Lung (tissue), 12 donors: ENCODE data around the gene GPRC5D. TPM values are rescaled to one million over a fixed set of nuclear protein-coding genes. Genes with fewer than 3 reads are reported as not detected.
A peak's percentile ranks its signal among the peaks of the same experiment; 100 is the strongest.

Experiments used
- ATAC-seq: fragments of 200-7000 bp; cut with Tn5 transposase; one replicate; pipeline ENCODE4 v1.9.1; 2020; ENCODE audit warnings: moderate number of reproducible peaks; ENCODE audit not compliant: insufficient read depth, low FRiP score
- DNase-seq, 3 donors: peaks; one replicate each; pipeline ENCODE4 v3.0.0-alpha.2; 2013 to 2017
- H3K27ac ChIP-seq, 2 donors: one replicate each; pipeline ENCODE4 v1.5.1; 2013; ENCODE audit warnings: mild to moderate bottlenecking in 2 of 2, moderate library complexity in 2 of 2, control low read depth in 1 of 2, inconsistent platforms in 1 of 2, low read depth in 1 of 2, low read length in 1 of 2
- H3K27me3 ChIP-seq, 3 donors: one replicate each; pipeline ENCODE4 v1.5.1; 2013; ENCODE audit warnings: low read length in 2 of 3; ENCODE audit not compliant: control insufficient read depth in 3 of 3, insufficient read depth in 3 of 3
- H3K36me3 ChIP-seq, 4 donors: one replicate each; pipeline ENCODE4 v1.5.1; 2013; ENCODE audit warnings: low read length in 4 of 4, mild to moderate bottlenecking in 1 of 4, moderate library complexity in 1 of 4; ENCODE audit not compliant: control insufficient read depth in 4 of 4, insufficient read depth in 4 of 4
- H3K4me1 ChIP-seq, 5 donors: one replicate each; pipeline ENCODE4 v1.5.1; 2013; ENCODE audit warnings: low read length in 5 of 5, mild to moderate bottlenecking in 2 of 5, moderate library complexity in 1 of 5; ENCODE audit not compliant: control insufficient read depth in 5 of 5, insufficient read depth in 5 of 5
- H3K4me3 ChIP-seq: one replicate; pipeline ENCODE4 v1.5.1; 2013; ENCODE audit warnings: mild to moderate bottlenecking, control low read depth, moderate library complexity
- H3K9ac ChIP-seq, 2 donors: one replicate each; pipeline ENCODE4 v1.5.1; 2013; ENCODE audit warnings: low read length in 2 of 2, control low read depth in 1 of 2; ENCODE audit not compliant: insufficient read depth in 1 of 2
- H3K9me3 ChIP-seq, 4 donors: one replicate each; pipeline ENCODE4 v1.5.1; 2013; ENCODE audit warnings: low read length in 3 of 4, mild to moderate bottlenecking in 1 of 4, moderate library complexity in 1 of 4; ENCODE audit not compliant: control insufficient read depth in 4 of 4, insufficient read depth in 3 of 4
- WGBS, 2 donors: extraction: QIAGEN DNeasy Blood & Tissue Kit; methylation state at CpG; one replicate each; pipeline ENCODE4 v1.1.7; 2013; 5-methylcytosine and 5-hydroxymethylcytosine counted together
- polyA plus RNA-seq, 2 donors: library from polyadenylated mRNA; stranded (reverse); fragments of 200-250 nt; gene quantifications; one replicate each; pipeline ENCODE4 v1.2.1, GENCODE V29; 2013
- total RNA-seq, 2 donors: library from RNA; depleted of rRNA in 1 of 2; stranded (reverse); fragments of >200 nt in 1 of 2; gene quantifications; one replicate each; pipeline ENCODE4 v1.2.1, GENCODE V29; 2014 to 2021
- TF ChIP-seq, protein P1 (sequence below): IDR thresholded peaks from 2 replicates; pipeline ENCODE4 v1.5.1; 2012; ENCODE audit warnings: mild to moderate bottlenecking; ENCODE audit errors: control extremely low read depth, extremely low read depth
- donor health status: control.
- donor health status: control.
- donor health status: Bipolar disorder and iron deficiency.
- donor health status: healthy.
- donor health status: DM: yes; HTN: yes; CAD: no.

GPRC5D gene
- total and polyA plus RNA-seq, 4 donors: 0.14 to 0.30 TPM; not detected in 2

DNA sequence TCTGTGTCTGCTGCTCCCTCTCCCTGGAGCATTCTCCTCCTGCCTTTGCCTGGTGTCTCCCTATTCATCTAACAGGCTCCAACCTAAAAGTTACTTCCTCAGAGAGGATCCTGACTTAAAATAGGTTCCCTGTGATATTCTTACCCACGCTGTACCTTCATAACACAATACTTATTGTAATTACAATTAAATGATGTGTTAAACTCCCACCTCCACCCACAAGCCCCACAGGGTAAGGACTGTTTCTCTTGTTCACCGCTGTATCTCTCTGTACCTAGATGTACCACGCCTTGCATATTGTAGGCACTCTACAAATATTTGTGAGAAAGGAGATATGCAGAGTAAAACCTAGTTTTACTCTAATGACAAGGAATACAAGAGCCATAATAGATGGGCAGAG, 43.1 kb upstream of the GPRC5D start:
- Histone ChIP-seq H3K36me3 (peaks cover 0 to 3% (median 0%) of the 10 kb centered on the region in 4 donors), H3K9me3 (no peaks in the 10 kb centered on the region), H3K27ac (no peak overlapping the region), H3K4me3 (no peak overlapping the region), H3K9ac (no peak overlapping the region), H3K4me1 (peaks cover 0 to 31% (median 7%) of the 10 kb centered on the region in 5 donors), H3K27me3 (no peaks in the 10 kb centered on the region)
- DNase-seq (no peak), ATAC-seq (no peak)
- WGBS, 2 donors: 92 to 98% methylated on average over 3 of the region's 3 CpGs
- TF ChIP-seq, protein P1, sequence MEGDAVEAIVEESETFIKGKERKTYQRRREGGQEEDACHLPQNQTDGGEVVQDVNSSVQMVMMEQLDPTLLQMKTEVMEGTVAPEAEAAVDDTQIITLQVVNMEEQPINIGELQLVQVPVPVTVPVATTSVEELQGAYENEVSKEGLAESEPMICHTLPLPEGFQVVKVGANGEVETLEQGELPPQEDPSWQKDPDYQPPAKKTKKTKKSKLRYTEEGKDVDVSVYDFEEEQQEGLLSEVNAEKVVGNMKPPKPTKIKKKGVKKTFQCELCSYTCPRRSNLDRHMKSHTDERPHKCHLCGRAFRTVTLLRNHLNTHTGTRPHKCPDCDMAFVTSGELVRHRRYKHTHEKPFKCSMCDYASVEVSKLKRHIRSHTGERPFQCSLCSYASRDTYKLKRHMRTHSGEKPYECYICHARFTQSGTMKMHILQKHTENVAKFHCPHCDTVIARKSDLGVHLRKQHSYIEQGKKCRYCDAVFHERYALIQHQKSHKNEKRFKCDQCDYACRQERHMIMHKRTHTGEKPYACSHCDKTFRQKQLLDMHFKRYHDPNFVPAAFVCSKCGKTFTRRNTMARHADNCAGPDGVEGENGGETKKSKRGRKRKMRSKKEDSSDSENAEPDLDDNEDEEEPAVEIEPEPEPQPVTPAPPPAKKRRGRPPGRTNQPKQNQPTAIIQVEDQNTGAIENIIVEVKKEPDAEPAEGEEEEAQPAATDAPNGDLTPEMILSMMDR: no peak

DNA sequence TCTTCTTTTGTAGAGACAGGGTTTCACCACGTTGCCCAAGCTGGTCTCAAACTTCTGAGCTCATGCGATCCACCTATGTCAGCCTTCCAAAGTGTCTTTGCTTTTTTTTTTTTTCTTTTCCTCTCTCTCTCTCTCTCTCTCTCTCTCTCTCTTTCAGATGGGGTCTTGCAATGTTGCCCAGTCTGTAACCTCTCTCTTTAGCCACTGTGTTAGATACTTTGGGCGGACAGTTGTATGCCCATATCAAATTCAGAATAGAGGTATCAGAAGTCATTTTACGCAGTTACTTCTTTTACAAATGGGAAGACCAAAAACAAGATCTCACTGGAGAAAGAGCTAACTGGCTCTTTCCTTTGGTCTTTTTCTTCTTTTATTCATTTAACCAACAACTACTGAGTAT, 41.4 kb upstream of the GPRC5D start:
- Histone ChIP-seq H3K27me3 (no peaks in the 10 kb centered on the region), H3K9ac (no peak overlapping the region), H3K27ac (peak overlapping the region in 1 of 2 donors; percentile 89), H3K9me3 (no peaks in the 10 kb centered on the region), H3K4me3 (no peak overlapping the region), H3K36me3 (peaks cover 4 to 9% (median 6%) of the 10 kb centered on the region in 4 donors), H3K4me1 (peaks cover 0 to 22% (median 3%) of the 10 kb centered on the region in 5 donors)
- 93% methylated on average over 4 of the region's 4 CpGs for WGBS, 2 donors
- DNase-seq (no peak), ATAC-seq (no peak)
- TF ChIP-seq, protein P1: no peak

DNA sequence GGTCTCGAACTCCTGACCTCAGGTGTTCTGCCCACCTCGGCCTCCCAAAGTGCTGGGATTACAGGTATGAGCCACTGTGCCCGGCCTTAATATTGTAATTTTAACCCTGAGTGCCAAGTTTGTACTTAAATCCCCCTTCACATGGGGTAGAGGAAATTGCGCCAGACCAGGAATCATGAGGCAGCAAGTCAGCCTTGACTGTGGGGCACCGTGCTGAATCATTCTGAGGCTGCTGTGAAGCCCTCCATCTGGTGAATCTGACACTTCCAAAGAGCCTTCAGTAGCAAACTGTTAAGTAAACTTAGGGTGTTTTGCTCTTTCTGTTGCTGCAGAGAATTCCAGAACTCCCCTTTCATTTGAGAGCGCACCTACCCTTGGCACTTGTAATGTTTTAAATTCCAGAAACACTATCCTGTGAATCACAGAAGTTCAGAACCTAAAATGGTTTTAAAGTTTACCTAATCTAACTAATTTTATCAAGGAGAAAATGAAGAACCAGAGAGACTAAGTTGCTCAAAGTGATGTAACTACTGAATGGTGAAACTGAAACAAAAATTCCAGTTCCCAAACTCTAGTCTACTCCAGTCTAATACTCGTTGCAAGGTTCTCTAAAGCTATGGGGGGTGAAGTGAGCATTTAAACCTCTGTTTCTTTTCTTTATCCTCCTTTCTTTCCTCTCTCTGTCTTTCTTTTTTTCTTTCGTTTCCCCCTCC, 40.6 kb upstream of the GPRC5D start:
- 18 to 35% methylated on average over 8 of the region's 8 CpGs for WGBS, 2 donors
- DNase-seq (peak; percentile 82 to 96 (median 89)), ATAC-seq (peak; percentile 73)
- Histone ChIP-seq H3K27ac (peak overlapping the region in 1 of 2 donors; percentile 80), H3K4me3 (no peak overlapping the region), H3K9ac (peak overlapping the region; percentile 61 to 67), H3K36me3 (peaks cover 5 to 9% (median 6%) of the 10 kb centered on the region in 4 donors), H3K9me3 (no peaks in the 10 kb centered on the region), H3K27me3 (no peaks in the 10 kb centered on the region), H3K4me1 (peaks cover 0 to 19% (median 3%) of the 10 kb centered on the region in 5 donors)
- TF ChIP-seq, protein P1: no peak
